H1 (cell line): Measurements from ENCODE around the gene IMPG2. TPM values are rescaled to one million over a fixed set of nuclear protein-coding genes. Genes with fewer than 3 reads are reported as not detected.

ENCODE experiments used
- CTCF ChIA-PET: fragments of 300-600 bp; sonication (Branson Sonifier 250); formaldehyde crosslinking; loops from one replicate; lab custom pipeline; 2021; ENCODE audit not compliant: partially characterized antibody; lab: Charles Lee
- POLR2A ChIA-PET: fragments of 300-600 bp; sonication (Branson Sonifier 250); formaldehyde crosslinking; loops from one replicate; lab custom pipeline; 2021; ENCODE audit warnings: inconsistent platforms; ENCODE audit not compliant: partially characterized antibody; lab: Charles Lee
- DNase-seq, 2 experiments: peaks; one replicate each; pipeline versions ENCODE4 v3.0.0 to v3.0.0-alpha.2; 2010 to 2022; ENCODE audit warnings: low spot score in 2 of 2, low read depth in 1 of 2, mixed read lengths in 1 of 2
- FAIRE-seq: peaks from 2 replicates; lab custom pipeline; 2011; peaks lifted over from hg19 to GRCh38; lab: Jason Lieb, UNC
- H2AFZ ChIP-seq: 2 replicates; pipeline ENCODE4 v1.8.1; 2012; ENCODE audit warnings: low read length, inconsistent platforms
- H2AK5ac ChIP-seq: 2 replicates; pipeline ENCODE4 v1.6.1; 2013; ENCODE audit warnings: low read depth, low read length
- H2BK120ac ChIP-seq: replicated peaks from 2 replicates; pipeline ENCODE3; 2013; ENCODE audit warnings: low read depth, low read length, inconsistent platforms
- H2BK12ac ChIP-seq: 2 replicates; pipeline ENCODE4 v1.6.1; 2013; ENCODE audit warnings: low read depth, low read length
- H2BK15ac ChIP-seq: 2 replicates; pipeline ENCODE4 v1.6.1; 2013; ENCODE audit warnings: low read length
- H2BK20ac ChIP-seq: 2 replicates; pipeline ENCODE4 v1.6.1; 2013; ENCODE audit warnings: low read length
- H2BK5ac ChIP-seq: 2 replicates; pipeline ENCODE4 v1.6.1; 2013; ENCODE audit warnings: low read depth, low read length
- H3K14ac ChIP-seq: 2 replicates; pipeline ENCODE4 v1.6.1; 2013; ENCODE audit warnings: inconsistent platforms; ENCODE audit not compliant: insufficient read length
- H3K18ac ChIP-seq: 2 replicates; pipeline ENCODE4 v1.6.1; 2013; ENCODE audit warnings: low read length; ENCODE audit errors: extremely low read depth
- H3K23ac ChIP-seq: 2 replicates; pipeline ENCODE4 v1.6.1; 2013; ENCODE audit warnings: inconsistent platforms; ENCODE audit not compliant: insufficient read length
- H3K23me2 ChIP-seq: 2 replicates; pipeline ENCODE4 v1.6.1; 2013; ENCODE audit warnings: low read depth, low read length
- H3K27ac ChIP-seq: 2 replicates; pipeline ENCODE4 v1.6.1; 2011; ENCODE audit warnings: low read depth, low read length, inconsistent platforms
- H3K27me3 ChIP-seq, 4 experiments: replicated peaks in 1 of 4; 1 replicate in 1 of 4; 2 replicates in 3 of 4; pipeline versions ENCODE4 v1.6.1 to v1.8.1; 2011 to 2013; ENCODE audit warnings: low read length in 3 of 4, mild to moderate bottlenecking in 3 of 4, inconsistent platforms in 2 of 4, mixed read lengths in 2 of 4, moderate library complexity in 1 of 4; ENCODE audit not compliant: control insufficient read depth in 3 of 4, insufficient read depth in 3 of 4; ENCODE audit errors: extremely low read depth in 1 of 4
- H3K36me3 ChIP-seq, 4 experiments: 2 replicates each; pipeline versions ENCODE4 v1.6.1 to v1.8.1; 2011 to 2013; ENCODE audit warnings: mild to moderate bottlenecking in 4 of 4, low read length in 3 of 4, moderate library complexity in 2 of 4, control low read depth in 1 of 4, inconsistent platforms in 1 of 4; ENCODE audit not compliant: insufficient read depth in 4 of 4, control insufficient read depth in 2 of 4
- H3K4ac ChIP-seq: replicated peaks from 2 replicates; pipeline ENCODE3; 2013; ENCODE audit warnings: low read length, low read depth, mixed read lengths, inconsistent platforms; ENCODE audit not compliant: insufficient read length
- H3K4me1 ChIP-seq, 4 experiments: replicated peaks in 1 of 4; 1 replicate in 1 of 4; 2 replicates in 3 of 4; pipeline versions ENCODE4 v1.6.1 to v1.8.1; 2011 to 2013; ENCODE audit warnings: low read length in 3 of 4, inconsistent platforms in 2 of 4, mixed read lengths in 1 of 4; ENCODE audit not compliant: insufficient read depth in 4 of 4, control insufficient read depth in 3 of 4
- H3K4me2 ChIP-seq, 2 experiments: 2 replicates each; pipeline versions ENCODE4 v1.6.1 to v1.8.1; 2011 to 2013; ENCODE audit warnings: low read depth in 2 of 2, low read length in 2 of 2, control low read depth in 1 of 2, inconsistent platforms in 1 of 2, mild to moderate bottlenecking in 1 of 2; ENCODE audit not compliant: insufficient read depth in 1 of 2
- H3K4me3 ChIP-seq, 4 experiments: fragments of 200-600, 300-600 bp in 1 of 4; sonication (generic), shearing (Covaris generic), sonication (Bioruptor Twin) in 1 of 4; 2 replicates each; pipeline versions ENCODE4 v1.5.1 to v1.8.1; 2011 to 2016; ENCODE audit warnings: low read length in 4 of 4, low read depth in 3 of 4, control low read depth in 2 of 4, inconsistent platforms in 2 of 4, mild to moderate bottlenecking in 2 of 4, mixed read lengths in 1 of 4, moderate library complexity in 1 of 4; ENCODE audit not compliant: insufficient read depth in 2 of 4; ENCODE audit errors: extremely low read depth in 1 of 4
- H3K56ac ChIP-seq: replicated peaks from 2 replicates; pipeline ENCODE3; 2013; ENCODE audit warnings: low read depth, mild to moderate bottlenecking, mixed read lengths, low read length, inconsistent platforms; ENCODE audit not compliant: insufficient read length
- H3K79me1 ChIP-seq: 2 replicates; pipeline ENCODE4 v1.6.1; 2013; ENCODE audit warnings: low read depth, low read length, control low read depth
- H3K79me2 ChIP-seq, 2 experiments: 2 replicates each; pipeline versions ENCODE4 v1.6.1 to v1.8.1; 2012 to 2013; ENCODE audit warnings: low read length in 2 of 2, mild to moderate bottlenecking in 2 of 2, inconsistent platforms in 1 of 2; ENCODE audit not compliant: insufficient read depth in 2 of 2, control insufficient read depth in 1 of 2
- H3K9ac ChIP-seq, 4 experiments: replicated peaks in 1 of 4; 1 replicate in 1 of 4; 2 replicates in 3 of 4; pipeline versions ENCODE4 v1.6.1 to v1.8.1; 2011 to 2013; ENCODE audit warnings: low read depth in 3 of 4, low read length in 3 of 4, control low read depth in 2 of 4, mild to moderate bottlenecking in 2 of 4, moderate library complexity in 2 of 4, inconsistent platforms in 1 of 4; ENCODE audit errors: extremely low read depth in 1 of 4
- H3K9me3 ChIP-seq, 2 experiments: 2 replicates each; pipeline versions ENCODE4 v1.6.1 to v1.8.1; 2012 to 2013; ENCODE audit warnings: mild to moderate bottlenecking in 2 of 2, moderate library complexity in 2 of 2, control low read depth in 1 of 2, inconsistent platforms in 1 of 2, low read depth in 1 of 2, low read length in 1 of 2, mixed read lengths in 1 of 2; ENCODE audit not compliant: insufficient read depth in 2 of 2
- H4K20me1 ChIP-seq, 2 experiments: replicated peaks in 1 of 2; 2 replicates each; pipeline versions ENCODE3 to v1.8.1; 2011 to 2013; ENCODE audit warnings: inconsistent platforms in 2 of 2, low read length in 2 of 2, mild to moderate bottlenecking in 1 of 2; ENCODE audit not compliant: insufficient read depth in 2 of 2, control insufficient read depth in 1 of 2
- H4K5ac ChIP-seq: 2 replicates; pipeline ENCODE4 v1.6.1; 2013; ENCODE audit warnings: low read length, low read depth, mixed read lengths, inconsistent platforms; ENCODE audit not compliant: insufficient read length
- H4K8ac ChIP-seq: 2 replicates; pipeline ENCODE4 v1.8.0; 2013; ENCODE audit warnings: mild to moderate bottlenecking, moderate library complexity, low read length, inconsistent platforms; ENCODE audit not compliant: insufficient read depth; ENCODE audit errors: extremely low read depth
- H4K91ac ChIP-seq: replicated peaks from 2 replicates; pipeline ENCODE3; 2013; ENCODE audit warnings: low read length, mixed read lengths, inconsistent platforms; ENCODE audit not compliant: insufficient read length
- SAP30 ChIP-seq: fragments of 300-600 bp; sonication (generic); IDR thresholded peaks from 2 replicates; pipeline ENCODE4 v1.7.1; 2012; ENCODE audit warnings: low read length, moderate library complexity, mild to moderate bottlenecking, inconsistent platforms; ENCODE audit not compliant: insufficient read depth, insufficient replicate concordance
- TAF7 ChIP-seq: optimal IDR thresholded peaks from 2 replicates; pipeline ENCODE3; 2011; ENCODE audit warnings: low read depth, mild to moderate bottlenecking, inconsistent platforms, low read length, moderate library complexity, borderline replicate concordance
- WGBS, 2 experiments: shearing (Covaris generic) in 1 of 2; methylation state at CpG; one replicate each; pipeline versions ENCODE4 v1.1.6 to v1.1.7; 2013 to 2015; ENCODE audit warnings: low lambda C conversion rate in 2 of 2, mixed read lengths in 2 of 2, inconsistent platforms in 1 of 2, low coverage in 1 of 2, missing lambda C conversion rate in 1 of 2; ENCODE audit not compliant: insufficient replicate concordance in 2 of 2, insufficient coverage in 1 of 2, insufficient read length in 1 of 2; ENCODE audit errors: extremely low coverage in 1 of 2, missing lambda C conversion rate in 1 of 2; 5-methylcytosine and 5-hydroxymethylcytosine counted together
- polyA plus RNA-seq, 7 experiments: library from polyadenylated mRNA; depleted of rRNA in 3 of 7; stranded (reverse) in 5 of 7; unstranded in 2 of 7; fragments of >200 nt in 5 of 7; fragments of 200-250 nt in 2 of 7; gene quantifications; 1 replicate in 5 of 7; 2 replicates in 1 of 7; 4 replicates in 1 of 7; pipeline versions ENCODE4 v1.2.1 to v1.2.3, GENCODE V29; 2011 to 2013; ENCODE audit warnings: missing spikeins in 2 of 7, mixed read lengths in 2 of 7
- total RNA-seq: library from RNA; stranded (reverse); fragmentation: NEBNext Ultra II Directional; extraction: Animal tissue kit (Norgen Biotek cat#: 25700); gene quantifications from 2 replicates; pipeline ENCODE4 v1.2.1, GENCODE V29; 2021

Gene IMPG2
- total and polyA plus RNA-seq, 2 of the 8 experiments (the other 6 are each of a cell fraction or from before 2014, with no cell fraction given), result 0.03 to 0.06 TPM

- Histone ChIP-seq H3K9me3 (no peaks in the 10 kb centered on the region), H3K36me3 (no peaks in the 10 kb centered on the region), H4K91ac (no peak overlapping the region), H3K9ac (no peak overlapping the region), H2BK20ac (no peak overlapping the region), H3K23ac (no peak overlapping the region), H2AFZ (no peak overlapping the region), H4K5ac (no peak overlapping the region), H4K20me1 (no peaks in the 10 kb centered on the region), H2BK120ac (no peak overlapping the region), H3K27me3 (no peaks in the 10 kb centered on the region), H3K4me2 (peak overlapping the region; percentile 13 to 19; a peak in 1 of 4 replicates), H3K4me3 (peak overlapping the region in 1 of 4 experiments; percentile 10; a peak in 1 of 8 replicates), H2BK5ac (no peak overlapping the region), H2AK5ac (no peak overlapping the region), H2BK12ac (no peak overlapping the region), H3K79me2 (no peaks in the 10 kb centered on the region), H3K4ac (no peak overlapping the region), H3K4me1 (peaks cover 0 to 6% (median 4%) of the 10 kb centered on the region in 4 experiments; a peak in 4 of 7 replicates), H4K8ac (no peak overlapping the region), H3K56ac (no peak overlapping the region), H3K14ac (no peak overlapping the region), H3K18ac (no peak overlapping the region), H2BK15ac (no peak overlapping the region), H3K79me1 (no peaks in the 10 kb centered on the region), H3K23me2 (no peaks in the 10 kb centered on the region), H3K27ac (no peak overlapping the region)
- CTCF ChIA-PET, result interaction anchor here (1.0 kb wide), 1 partner anchor 8 kb away, joined by 3 read pairs; no protein-coding TSS in a partner anchor
- DNase-seq (no peak), FAIRE-seq (no peak)
- 89% methylated on average over 3 of the region's 3 CpGs; no CpG with 5 or more reads in 1 of the 2 experiments for WGBS, 2 experiments
- POLR2A ChIA-PET, result no interaction called here
- TF ChIP-seq TAF7, result no peak
- no peak for TF ChIP-seq SAP30
These were observed 67.0 kb downstream of the IMPG2 start for GRCh38 chr3:101253396-101253795.
